ENCODE data around the gene NUMB.

The NUMB gene

GRCh38 chr14:73249564-73250316 lies 208.6 kb downstream of the NUMB start:
- in situ Hi-C loops (cut with MboI; ENCODE audit: low sequenced_read_pairs): no loop called here

DNA sequence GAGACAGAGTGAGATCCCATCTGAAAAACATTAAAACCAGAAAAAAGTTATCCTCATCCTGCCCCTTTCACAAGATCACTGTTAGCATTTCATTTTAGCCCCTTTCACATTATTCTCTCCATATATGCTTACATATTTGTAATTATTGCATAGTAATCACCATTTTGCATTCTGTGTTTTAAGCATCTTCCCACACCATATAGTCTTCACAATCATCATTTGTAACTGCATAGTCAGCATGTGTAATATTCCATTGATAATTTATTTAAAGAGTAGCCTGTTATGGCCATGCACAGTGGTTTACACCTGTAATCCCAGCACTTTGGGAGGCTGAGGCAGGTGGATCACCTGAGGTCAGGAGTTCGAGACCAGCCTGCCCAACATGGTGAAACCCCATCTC lies 209.2 kb downstream of the NUMB start:
- in situ Hi-C loops (cut with MboI; ENCODE audit: low sequenced_read_pairs): no loop called here

DNA sequence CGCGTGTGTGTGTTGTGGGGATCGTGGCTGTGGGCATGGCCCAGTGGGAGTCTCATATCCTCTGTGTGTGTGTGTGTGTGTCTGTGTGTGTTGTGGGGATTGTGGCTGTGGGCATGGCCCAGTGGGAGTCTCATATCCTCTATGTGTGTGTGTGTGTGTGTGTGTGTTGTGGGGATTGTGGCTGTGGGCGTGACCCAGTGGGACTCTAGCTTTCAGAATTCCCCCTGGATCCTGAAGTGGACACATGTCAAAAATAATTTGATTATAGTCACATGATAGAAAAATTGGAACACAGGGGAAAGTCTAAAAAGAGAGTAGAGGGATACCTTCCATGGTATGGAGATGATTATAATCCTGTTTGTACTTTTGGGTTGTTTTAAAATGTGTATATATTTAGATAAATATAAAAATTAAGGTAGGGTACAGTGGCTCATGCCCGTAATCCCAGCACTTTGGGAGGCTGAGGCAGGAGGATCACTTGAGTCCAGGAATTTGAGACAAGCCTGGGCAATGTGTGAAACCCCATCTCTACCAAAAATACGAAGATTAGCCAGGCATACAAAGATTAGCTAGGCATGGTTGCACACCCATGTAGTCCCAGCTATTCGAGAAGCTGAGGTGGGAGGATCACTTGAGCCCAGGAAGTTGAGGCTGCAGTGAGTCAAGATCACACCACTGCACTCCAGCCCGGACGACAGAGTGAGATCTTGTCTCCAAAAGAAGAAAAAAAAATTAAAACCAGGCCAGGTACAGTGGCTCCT lies 210.1 kb downstream of the NUMB start:
- in situ Hi-C loops (cut with MboI; ENCODE audit: low sequenced_read_pairs): no loop called here

GRCh38 chr14:73246387-73247150 lies 211.8 kb downstream of the NUMB start:
- in situ Hi-C loops (cut with MboI; ENCODE audit: low sequenced_read_pairs): no loop called here

DNA sequence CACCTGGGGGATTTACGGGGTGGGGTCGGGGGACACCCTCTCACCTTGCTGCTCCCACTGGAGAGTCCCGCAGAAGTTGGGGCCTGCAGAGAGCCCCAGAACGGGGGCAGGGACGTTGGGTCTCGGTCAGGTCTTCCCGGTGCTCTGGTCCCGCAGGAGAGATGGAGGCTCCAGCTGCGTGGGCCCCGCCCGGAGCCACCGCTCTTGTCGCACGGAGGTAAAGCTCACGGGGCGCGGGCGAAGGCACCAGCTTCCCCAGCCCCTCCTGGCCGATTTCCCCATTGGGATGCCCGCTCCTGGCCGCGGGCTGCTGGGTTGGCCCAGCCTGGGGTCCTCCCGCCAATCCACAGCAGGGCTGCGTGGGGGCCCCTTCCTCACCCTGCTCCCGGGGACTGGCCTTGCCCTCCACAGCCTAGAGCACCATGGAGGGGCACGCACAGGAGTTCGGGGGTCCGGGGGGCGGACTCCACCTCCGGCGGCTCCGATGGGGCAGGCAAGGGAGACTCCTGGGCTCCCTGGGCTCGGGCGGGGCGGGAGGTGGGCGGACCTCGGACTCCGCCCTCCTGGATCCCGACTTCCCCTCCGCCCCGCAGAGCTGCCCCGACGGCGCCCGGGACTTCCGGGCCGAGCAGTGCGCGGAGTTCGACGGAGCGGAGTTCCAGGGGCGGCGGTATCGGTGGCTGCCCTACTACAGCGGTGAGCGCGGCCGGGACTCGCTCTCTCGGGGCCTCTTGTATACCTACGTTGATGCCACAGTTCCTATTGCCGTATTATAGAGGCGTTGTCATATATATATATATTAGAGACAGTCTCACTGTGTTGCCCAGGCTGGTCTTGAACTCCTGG lies 212.6 kb downstream of the NUMB start:
- in situ Hi-C loops (cut with MboI; ENCODE audit: low sequenced_read_pairs): no loop called here

DNA sequence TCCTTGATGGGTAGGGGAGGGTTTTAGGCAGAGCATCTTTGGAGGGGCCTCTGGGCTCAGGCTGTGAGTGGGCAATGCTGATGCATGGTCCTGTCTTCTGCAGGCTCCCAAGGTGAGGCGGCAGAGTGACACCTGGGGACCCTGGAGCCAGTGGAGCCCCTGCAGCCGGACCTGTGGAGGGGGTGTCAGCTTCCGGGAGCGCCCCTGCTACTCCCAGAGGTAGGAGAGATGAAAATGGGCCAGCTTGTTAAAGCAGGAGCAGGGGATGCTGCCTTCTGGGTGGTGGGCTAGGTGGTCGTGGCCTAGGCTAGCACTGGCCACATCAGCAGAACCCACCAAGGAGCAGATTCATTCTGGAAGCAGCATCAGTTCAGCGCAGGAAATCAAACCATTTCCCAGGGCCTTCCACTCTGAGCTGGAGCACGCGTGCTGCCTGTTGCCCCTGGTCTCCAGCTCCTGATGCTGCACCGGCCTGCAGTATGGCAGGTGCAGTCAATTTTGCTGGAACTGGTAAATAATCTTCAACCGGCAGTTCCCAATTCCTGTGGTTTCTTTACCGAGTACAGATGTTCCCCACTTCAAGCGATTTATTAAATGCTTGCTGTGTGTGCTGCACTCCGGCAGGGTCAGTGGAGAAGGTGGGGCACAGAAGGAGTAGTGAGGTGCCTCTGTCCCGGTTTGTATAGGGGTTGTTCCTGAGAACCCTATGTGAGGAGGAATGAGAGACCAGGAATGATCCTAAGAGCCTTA lies 213.6 kb downstream of the NUMB start:
- in situ Hi-C loops (cut with MboI; ENCODE audit: low sequenced_read_pairs): no loop called here

GRCh38 chr14:73243748-73244147 lies 214.6 kb downstream of the NUMB start:
- in situ Hi-C loops (cut with MboI; ENCODE audit: low sequenced_read_pairs): no loop called here

GRCh38 chr14:73243341-73243740 lies 215.0 kb downstream of the NUMB start:
- in situ Hi-C loops (cut with MboI; ENCODE audit: low sequenced_read_pairs): no loop called here

DNA sequence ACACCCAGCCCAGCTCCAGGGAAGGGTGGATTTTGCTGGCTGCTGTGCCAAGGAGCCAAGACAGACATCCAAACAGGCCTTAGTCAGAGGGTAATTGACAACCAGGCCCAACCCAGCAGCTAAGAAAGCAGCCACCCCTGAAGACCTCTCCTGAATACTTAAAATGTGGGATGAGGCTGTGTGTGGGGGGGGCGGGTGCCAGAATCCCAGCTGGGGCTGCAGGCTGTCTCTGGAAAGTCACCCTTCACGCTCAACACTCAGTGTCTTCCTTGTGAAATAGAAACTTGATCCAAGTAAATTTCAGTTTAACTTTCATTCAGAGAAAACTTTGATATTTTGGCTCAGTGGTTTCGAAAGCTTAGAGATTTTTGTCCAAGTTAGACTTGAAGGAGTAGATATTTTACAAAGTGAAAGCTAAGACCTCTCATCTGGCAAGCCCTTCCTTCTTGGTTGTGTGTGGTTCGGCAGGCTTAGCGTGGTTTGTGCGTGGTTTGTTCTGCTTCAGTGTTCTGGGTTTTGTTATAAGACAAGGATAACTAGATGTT lies 215.9 kb downstream of the NUMB start:
- in situ Hi-C loops (cut with MboI; ENCODE audit: low sequenced_read_pairs): no loop called here

DNA sequence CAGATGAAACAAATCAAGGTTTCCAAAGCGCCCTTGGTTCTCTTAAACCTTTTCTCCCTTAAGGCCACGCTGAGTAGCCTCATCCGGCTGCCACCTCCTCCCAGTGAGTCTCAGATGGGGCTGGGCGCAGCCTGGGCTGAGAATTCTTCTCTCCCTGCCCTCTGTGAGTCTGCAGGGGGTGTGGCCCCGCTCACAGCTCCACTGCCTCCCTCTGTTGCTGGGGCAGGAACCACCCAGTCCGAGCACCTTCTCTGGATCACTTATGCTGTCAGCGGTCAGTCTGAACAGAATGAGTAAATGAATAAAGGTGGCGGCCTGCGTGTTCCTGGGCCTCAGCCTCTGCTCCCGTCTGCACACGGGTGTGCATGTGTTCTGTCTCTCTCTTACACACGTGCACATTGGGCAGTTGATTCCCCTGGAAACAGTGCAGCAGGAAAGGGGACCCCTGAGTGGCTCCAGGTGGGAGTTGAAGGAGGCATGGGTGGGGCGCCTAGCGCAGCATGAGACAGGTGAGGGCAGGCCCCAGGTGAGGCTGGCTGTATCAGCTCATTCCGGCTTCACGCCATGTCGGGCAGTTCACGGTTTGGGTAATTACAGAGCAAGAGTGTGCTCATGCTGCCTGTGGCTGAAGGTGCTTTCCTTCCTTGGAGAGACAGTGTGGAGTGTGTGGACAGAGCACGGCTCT lies 216.7 kb downstream of the NUMB start:
- in situ Hi-C loops (cut with MboI; ENCODE audit: low sequenced_read_pairs): no loop called here

DNA sequence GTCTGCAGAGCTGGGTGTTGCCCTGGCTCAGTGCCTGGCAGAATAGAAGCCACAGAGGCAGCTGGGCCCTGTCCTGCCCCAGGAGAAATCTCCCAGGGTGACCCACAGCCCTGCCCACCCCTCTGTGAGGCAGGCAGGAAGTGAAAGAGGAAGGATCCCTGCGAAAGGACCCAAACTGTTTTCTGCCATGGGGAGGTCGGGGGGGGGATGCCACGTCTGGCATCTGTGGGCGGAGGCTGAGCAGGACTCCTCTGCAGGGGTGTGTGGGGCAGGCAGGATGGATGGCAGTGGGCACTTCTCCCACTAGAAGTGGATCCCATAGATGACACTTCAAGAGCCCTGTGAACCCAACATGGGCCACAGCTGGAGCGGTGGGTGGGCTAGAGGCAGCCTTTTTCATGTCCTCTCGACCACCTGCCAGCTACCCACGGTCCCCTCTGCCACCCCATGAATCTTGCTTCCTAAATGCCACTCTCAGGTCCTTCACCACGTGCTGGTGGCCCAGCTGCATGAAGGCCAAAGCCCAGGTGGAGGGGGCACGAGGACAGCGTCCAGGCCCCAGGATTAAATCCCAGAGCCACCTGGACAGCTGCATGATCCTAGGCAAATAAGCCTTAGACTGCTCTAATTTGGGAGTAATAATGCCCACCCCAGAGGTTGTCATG lies 217.4 kb downstream of the NUMB start:
- in situ Hi-C loops (cut with MboI; ENCODE audit: low sequenced_read_pairs): no loop called here

GRCh38 chr14:73239393-73240241 lies 218.7 kb downstream of the NUMB start:
- in situ Hi-C loops (cut with MboI; ENCODE audit: low sequenced_read_pairs): no loop called here

- in situ Hi-C loops (cut with MboI; ENCODE audit: low sequenced_read_pairs): no loop called here
These were observed 219.4 kb downstream of the NUMB start for GRCh38 chr14:73238941-73239340.

GRCh38 chr14:73238424-73238852 lies 219.9 kb downstream of the NUMB start:
- in situ Hi-C loops (cut with MboI; ENCODE audit: low sequenced_read_pairs): no loop called here

DNA sequence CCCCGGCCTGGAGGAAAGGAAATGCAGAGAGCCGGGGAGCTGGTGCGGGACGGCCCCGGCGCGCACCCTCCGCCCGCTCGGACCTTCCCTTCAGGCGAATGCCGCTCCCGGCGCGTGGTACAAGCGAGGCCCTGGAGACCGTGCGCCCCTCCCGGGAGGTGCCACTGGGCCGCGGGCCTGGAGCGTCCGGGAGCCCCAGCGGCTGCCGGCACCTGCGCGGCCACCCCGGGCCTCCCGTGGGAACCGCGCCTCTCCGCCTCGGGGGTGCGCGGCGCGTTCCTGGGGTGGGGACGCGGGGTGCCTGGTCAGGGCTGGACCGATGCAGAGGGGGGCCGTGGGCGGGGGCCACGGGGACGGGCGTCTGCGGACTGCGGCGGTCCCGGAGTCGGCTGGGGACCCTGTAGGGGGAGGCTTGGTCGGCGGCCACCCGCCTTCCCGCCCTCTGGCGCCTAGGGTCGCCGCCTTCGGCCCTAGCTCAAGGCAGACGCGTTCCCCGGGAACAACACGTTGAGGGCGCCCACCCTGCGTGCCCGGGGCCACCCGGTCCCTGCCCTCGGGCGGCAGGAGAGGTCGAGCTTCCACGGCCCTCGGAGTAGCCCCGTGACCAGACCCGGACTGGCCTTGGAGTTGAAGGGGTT lies 220.4 kb downstream of the NUMB start:
- in situ Hi-C loops (cut with MboI; ENCODE audit: low sequenced_read_pairs): no loop called here

DNA sequence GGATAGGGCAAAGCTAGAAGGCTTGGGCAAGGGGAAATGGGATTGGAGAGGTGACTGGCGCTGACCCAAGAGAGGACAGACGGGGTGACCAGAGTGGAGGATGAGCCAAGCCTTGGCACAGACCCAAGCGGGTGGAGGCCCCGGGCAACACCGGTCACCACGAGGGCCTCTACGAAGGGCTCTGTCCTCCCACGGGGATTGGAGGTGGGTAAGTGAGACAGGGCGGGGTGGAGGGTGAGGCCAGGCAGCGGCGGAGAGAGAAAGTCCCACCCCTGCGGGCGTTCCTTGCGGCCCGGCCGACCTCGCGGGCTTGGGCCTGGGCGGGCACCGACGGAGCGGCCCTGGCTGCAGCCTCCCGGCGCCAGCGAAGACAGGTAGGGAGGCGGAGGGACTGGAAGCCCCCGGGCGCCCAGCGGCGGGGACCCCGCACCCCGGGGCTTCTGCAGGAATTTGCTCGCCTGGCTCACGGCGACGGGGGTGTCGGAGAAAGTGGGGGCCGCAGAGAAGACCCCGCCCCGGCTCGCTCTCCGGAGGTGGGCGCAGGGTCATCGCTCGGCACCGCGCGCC lies 221.0 kb downstream of the NUMB start, which contains the start of gene PAPLN:
Gene PAPLN, plus strand, starts transcription at position 288 of the 567 bp plus-strand sequence. CDS start 2,273 bp downstream, outside the sequence.
- in situ Hi-C loops (cut with MboI; ENCODE audit: low sequenced_read_pairs): no loop called here

- in situ Hi-C loops (cut with MboI; ENCODE audit: low sequenced_read_pairs): no loop called here
These were observed 221.6 kb downstream of the NUMB start for GRCh38 chr14:73236752-73237218.
